OCI-LY1 (cell line): ENCODE data around the gene HACD2.

Experiments used
- H2AFZ ChIP-seq: fragments of 200-600 bp; sonication (generic), shearing (Covaris generic); 2 replicates; pipeline ENCODE4 v1.6.0; 2014; ENCODE audit warnings: antibody characterized with exemption, mild to moderate bottlenecking, low read length
- H3F3A ChIP-seq: fragments of 200-600 bp; sonication (generic), shearing (Covaris generic); 2 replicates; pipeline ENCODE4 v1.6.0; 2014; ENCODE audit warnings: mild to moderate bottlenecking, antibody characterized with exemption, low read length, moderate library complexity; ENCODE audit not compliant: insufficient read depth
- H3K27ac ChIP-seq: fragments of 200-600 bp; sonication (generic); 2 replicates; pipeline ENCODE4 v1.5.1; 2014; ENCODE audit warnings: low read length, mixed run types, mild to moderate bottlenecking, low read depth; ENCODE audit not compliant: poor library complexity, severe bottlenecking
- H3K27me3 ChIP-seq: fragments of 200-600 bp; sonication (generic); 2 replicates; pipeline ENCODE4 v1.6.0; 2014; ENCODE audit warnings: antibody characterized with exemption, mild to moderate bottlenecking, low read length, moderate library complexity; ENCODE audit not compliant: insufficient read depth
- H3K36me3 ChIP-seq: fragments of 200-600 bp; sonication (generic); 2 replicates; pipeline ENCODE4 v1.6.1; 2014; ENCODE audit warnings: mild to moderate bottlenecking, antibody characterized with exemption, low read length, moderate library complexity, mixed read lengths; ENCODE audit not compliant: insufficient read depth
- H3K4me1 ChIP-seq: fragments of 200-600 bp; sonication (generic); 2 replicates; pipeline ENCODE4 v1.5.1; 2014; ENCODE audit warnings: mild to moderate bottlenecking, low read length, moderate library complexity; ENCODE audit not compliant: insufficient read depth, severe bottlenecking
- H3K4me2 ChIP-seq: fragments of 200-600 bp; sonication (generic), shearing (Covaris generic); 2 replicates; pipeline ENCODE4 v1.6.1; 2014; ENCODE audit warnings: low read length
- H3K4me3 ChIP-seq: fragments of 200-600 bp; sonication (generic); 2 replicates; pipeline ENCODE4 v1.5.1; 2014; ENCODE audit warnings: low read length, low read depth, mild to moderate bottlenecking, mixed read lengths; ENCODE audit not compliant: poor library complexity, severe bottlenecking
- H3K79me2 ChIP-seq: fragments of 200-600 bp; shearing (Covaris generic); 2 replicates; pipeline ENCODE4 v1.6.1; 2016; ENCODE audit warnings: mixed run types, low read length, mixed read lengths; ENCODE audit not compliant: insufficient read depth
- H3K9ac ChIP-seq: fragments of 200-600 bp; sonication (generic), shearing (Covaris generic); 2 replicates; pipeline ENCODE4 v1.6.1; 2014; ENCODE audit warnings: mild to moderate bottlenecking, low read length, mixed read lengths
- H3K9me2 ChIP-seq: fragments of 200-600 bp; sonication (generic), shearing (Covaris generic); 2 replicates; pipeline ENCODE4 v1.6.1; 2014; ENCODE audit warnings: low read depth, mild to moderate bottlenecking, low read length, mixed read lengths
- H3K9me3 ChIP-seq: fragments of 200-600 bp; shearing (Covaris generic); 2 replicates; pipeline ENCODE4 v1.6.1; 2014; ENCODE audit warnings: low read length, mixed read lengths
- H4K20me1 ChIP-seq: fragments of 200-600 bp; sonication (generic), shearing (Covaris generic); 2 replicates; pipeline ENCODE4 v1.6.0; 2016; ENCODE audit warnings: mild to moderate bottlenecking, low read length; ENCODE audit not compliant: insufficient read depth
- CTCF ChIP-seq: fragments of 200-600 bp; sonication (generic), shearing (Covaris generic); IDR thresholded peaks from 2 replicates; pipeline ENCODE4 v1.5.1; 2017; ENCODE audit warnings: mild to moderate bottlenecking, antibody characterized with exemption, low read length, moderate library complexity, mixed read lengths
- EZH2 ChIP-seq: fragments of 200-600 bp; sonication (generic), shearing (Covaris generic); IDR thresholded peaks from 2 replicates; pipeline ENCODE4 v1.8.0; 2017; ENCODE audit warnings: borderline replicate concordance, mixed run types, mild to moderate bottlenecking, antibody characterized with exemption, low read length, moderate library complexity, mixed read lengths

Gene HACD2

DNA sequence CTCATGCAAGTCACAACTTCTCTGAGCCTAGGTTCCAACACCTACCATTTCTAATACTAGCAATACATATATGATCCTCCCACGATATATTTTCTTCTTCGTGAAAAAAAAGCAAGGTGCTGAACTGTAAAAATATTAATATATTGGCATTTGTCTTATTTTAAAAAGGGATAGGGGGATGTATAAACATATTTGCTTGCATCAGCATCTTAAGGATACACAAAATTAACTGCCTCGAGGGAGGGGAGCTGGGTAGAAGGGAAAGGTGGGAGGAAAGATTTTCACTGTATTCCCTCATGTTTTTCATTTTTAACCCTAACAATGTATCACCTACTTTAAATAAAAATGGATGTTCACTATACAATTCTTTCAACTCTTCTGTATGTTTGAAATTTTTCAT is 1.3 kb downstream of the HACD2 start:
- H3K4me2 ChIP-seq = peak overlapping the region; percentile 74
- H3K27me3 ChIP-seq = no peaks in the 10 kb centered on the region
- H3K4me3 ChIP-seq = peak overlapping the region; percentile 85
- peaks cover 36% of the 10 kb centered on the region for H3K36me3 ChIP-seq
- no peaks in the 10 kb centered on the region for H3F3A ChIP-seq
- no peak overlapping the region for H3K27ac ChIP-seq
- H4K20me1 ChIP-seq = no peaks in the 10 kb centered on the region
- TF ChIP-seq CTCF = no peak
- TF ChIP-seq EZH2 = no peak
- H3K79me2 ChIP-seq = no peaks in the 10 kb centered on the region
- peaks cover 30% of the 10 kb centered on the region for H3K4me1 ChIP-seq
- no peaks in the 10 kb centered on the region for H3K9me2 ChIP-seq
- H2AFZ ChIP-seq = no peak overlapping the region
- no peak overlapping the region for H3K9ac ChIP-seq
- H3K9me3 ChIP-seq = no peaks in the 10 kb centered on the region

DNA sequence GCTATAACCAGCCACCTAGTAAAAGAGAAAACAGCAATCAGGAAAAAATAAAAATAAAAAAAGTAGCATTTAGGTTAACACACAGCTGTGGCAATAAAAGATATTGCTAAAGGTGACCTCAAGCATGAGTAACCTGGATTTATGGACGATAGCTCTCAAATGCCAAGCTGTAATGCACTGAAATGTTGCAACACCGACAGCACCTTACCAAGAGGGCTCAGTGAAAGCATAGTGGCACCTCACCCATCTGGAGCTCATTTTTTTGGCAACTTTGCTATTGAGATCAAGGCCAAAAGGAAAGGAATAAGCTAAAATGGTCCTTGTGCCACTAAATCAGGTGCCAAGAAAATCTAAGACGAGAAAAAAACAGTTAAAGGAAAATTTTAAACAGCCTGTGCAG is 2.5 kb downstream of the HACD2 start:
- TF ChIP-seq CTCF = no peak
- no peak for TF ChIP-seq EZH2
- no peak overlapping the region for H3K27ac ChIP-seq
- no peaks in the 10 kb centered on the region for H3K9me2 ChIP-seq
- H3F3A ChIP-seq = no peaks in the 10 kb centered on the region
- H3K36me3 ChIP-seq = peaks cover 29% of the 10 kb centered on the region
- H3K9me3 ChIP-seq = no peaks in the 10 kb centered on the region
- no peak overlapping the region for H3K4me3 ChIP-seq
- H3K9ac ChIP-seq = no peak overlapping the region
- peak overlapping the region; percentile 74; the same call in 1 of the 2 replicates for H3K4me2 ChIP-seq
- no peaks in the 10 kb centered on the region for H3K27me3 ChIP-seq
- H3K4me1 ChIP-seq = peaks cover 30% of the 10 kb centered on the region
- H4K20me1 ChIP-seq = no peaks in the 10 kb centered on the region
- H3K79me2 ChIP-seq = no peaks in the 10 kb centered on the region
- no peak overlapping the region for H2AFZ ChIP-seq

- Histone ChIP-seq H3K27me3 (no peaks in the 10 kb centered on the region), H3F3A (no peaks in the 10 kb centered on the region), H3K4me3 (no peak overlapping the region), H3K4me1 (peaks cover 17% of the 10 kb centered on the region), H4K20me1 (no peaks in the 10 kb centered on the region), H3K9me3 (no peaks in the 10 kb centered on the region), H3K79me2 (no peaks in the 10 kb centered on the region), H3K9ac (no peak overlapping the region), H3K36me3 (peaks cover 14% of the 10 kb centered on the region; the same call in 1 of the 2 replicates), H3K27ac (no peak overlapping the region), H3K4me2 (no peak overlapping the region), H3K9me2 (no peaks in the 10 kb centered on the region), H2AFZ (no peak overlapping the region)
- no peak for TF ChIP-seq CTCF
- TF ChIP-seq EZH2 = no peak
Observed at GRCh38 chr3:123576122-123576521, 8.7 kb downstream of the HACD2 start.
